ENCODE results near the gene BEAN1.

BEAN1 gene

DNA sequence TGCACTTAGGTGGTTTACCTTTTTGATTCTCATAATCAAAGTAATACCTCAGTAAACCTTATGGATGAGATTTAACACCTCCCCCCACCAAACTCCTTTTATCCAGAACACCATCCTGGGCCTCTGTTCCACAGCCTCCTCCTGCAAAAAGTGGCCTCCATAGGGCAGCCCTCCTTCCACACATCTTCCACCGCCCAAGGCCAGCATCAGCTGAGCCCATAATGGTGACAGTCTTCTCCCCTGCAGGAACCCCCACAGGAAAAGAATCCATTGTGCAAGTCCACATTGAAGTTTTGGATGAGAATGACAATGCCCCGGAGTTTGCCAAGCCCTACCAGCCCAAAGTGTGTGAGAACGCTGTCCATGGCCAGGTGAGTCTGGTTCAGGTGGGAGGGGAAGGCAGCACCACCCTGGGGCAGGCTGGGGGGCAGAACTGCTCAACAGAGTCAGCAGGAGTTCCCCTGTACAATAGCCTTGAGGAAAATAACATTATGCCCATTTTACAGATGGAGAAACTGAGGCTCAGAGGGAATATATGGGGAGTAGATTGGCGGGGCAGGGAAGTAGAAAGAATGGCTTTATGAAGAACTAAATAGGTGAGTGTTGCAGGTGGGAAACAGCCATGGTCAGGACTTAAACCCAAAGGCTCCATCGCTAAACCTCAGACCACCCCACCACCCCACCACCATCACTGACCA is 29.2 kb upstream of the BEAN1 start:
- DNase-seq: no peak

DNA sequence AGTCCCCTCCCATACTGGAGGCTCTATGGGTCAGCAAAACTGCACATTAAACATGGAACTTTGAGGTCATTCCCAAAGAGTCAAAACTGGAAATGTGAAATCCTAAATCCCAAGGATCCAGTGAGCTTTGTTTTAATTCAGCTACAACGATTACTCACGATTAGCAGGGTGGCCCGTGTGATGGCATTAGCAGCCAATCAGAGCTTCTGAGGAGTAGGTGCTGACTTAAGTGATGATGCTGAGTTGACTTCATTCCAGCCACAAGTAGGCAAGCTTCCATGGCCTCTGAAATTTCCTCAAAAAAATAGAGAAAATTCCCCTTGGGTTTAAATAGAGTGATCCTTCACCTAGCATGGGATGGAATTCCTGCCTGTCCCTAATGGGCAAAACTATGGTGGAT is 28.1 kb upstream of the BEAN1 start:
- DNase-seq: no peak

DNA sequence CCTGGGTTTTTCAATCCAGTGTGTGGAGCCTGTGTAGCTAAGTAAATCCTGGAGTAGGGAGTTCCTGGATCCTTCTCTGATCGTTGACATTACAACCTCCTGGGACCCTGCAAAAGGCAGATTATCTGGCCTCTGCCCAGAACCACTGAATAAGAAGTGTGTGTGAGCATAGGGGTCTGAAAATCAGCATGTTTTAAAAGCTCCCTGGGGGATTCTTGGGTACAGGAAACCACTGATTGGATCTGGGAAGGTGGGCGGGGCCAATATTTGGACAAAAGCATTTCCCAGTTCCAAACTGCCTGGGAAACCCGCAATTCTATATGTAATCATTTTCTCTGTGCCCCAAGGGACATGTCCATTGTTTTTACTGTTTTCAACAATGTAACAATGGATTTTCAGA is 27.2 kb upstream of the BEAN1 start:
- no peak for DNase-seq

DNA sequence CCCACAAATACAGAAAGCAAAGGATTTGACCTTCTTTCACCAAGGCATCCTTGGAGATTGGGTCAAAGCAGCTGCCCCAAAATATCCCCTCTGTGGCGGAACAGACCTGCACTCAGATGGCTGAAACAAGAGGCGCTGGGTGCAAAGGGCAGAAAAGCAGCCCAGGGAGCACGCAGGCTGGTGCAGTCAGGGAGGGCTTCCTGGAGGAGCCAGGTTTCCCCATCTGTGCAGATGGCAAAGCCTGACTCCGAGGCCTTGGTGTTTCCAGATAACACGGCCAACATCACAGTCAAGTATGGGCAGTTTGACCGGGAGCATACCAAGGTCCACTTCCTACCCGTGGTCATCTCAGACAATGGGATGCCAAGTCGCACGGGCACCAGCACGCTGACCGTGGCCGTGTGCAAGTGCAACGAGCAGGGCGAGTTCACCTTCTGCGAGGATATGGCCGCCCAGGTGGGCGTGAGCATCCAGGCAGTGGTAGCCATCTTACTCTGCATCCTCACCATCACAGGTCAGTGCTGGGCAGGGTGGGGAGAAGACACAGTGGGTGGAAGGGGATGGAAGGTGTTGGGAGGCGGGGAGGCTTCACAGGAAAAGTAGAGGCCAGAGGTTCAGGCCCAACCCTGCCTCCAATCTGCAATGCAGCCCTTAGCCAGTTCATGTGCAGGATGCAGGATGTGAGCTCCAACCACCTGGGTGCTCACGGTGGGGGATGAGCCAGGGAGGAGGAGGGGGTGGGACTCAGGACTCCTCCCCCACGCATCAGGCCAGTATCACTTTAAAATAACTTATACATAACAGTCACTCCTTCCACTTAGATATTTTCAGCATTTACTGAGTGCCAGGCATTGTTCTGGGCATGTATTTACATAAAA is 26.4 kb upstream of the BEAN1 start:
- DNase-seq: no peak

DNA sequence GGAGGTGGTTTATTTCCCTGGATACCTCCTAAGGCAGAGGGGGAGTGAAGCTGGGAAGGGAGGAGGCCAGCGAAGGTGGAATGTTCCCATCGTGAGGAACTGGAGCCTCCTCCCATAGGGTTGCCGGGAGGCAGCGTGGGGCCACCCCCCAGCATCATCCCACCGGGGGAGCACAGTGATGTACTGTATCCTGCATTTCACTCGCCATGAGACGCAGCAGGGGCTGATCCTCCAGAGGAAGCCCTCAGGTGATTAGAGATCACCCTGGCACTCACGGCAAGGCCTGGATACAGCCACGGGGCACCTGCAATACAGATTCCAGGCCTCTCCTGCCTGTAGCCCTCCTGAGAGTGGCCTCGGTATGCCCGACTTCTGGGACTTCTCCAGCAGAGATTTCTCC is 25.5 kb upstream of the BEAN1 start:
- DNase-seq: no peak

DNA sequence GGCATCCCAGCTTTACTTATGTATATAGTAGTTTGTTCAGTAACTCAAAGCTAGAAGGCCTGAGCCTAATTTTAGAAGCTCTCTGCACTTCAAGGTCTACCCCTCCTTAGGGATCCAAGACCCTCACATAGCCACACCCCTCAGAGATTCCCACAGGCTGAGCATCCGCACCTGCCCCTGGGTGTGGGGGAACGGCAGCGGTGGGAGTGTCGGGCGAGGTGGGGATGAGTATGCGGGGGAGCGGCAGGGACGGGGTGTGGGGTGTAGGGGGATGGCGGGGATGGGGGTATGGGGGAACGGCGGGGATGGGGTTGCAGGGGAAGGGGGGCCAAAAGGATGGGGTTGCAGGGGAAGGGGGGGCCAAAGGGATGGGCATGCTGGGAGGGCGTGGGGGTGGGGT is 24.9 kb upstream of the BEAN1 start:
- DNase-seq: no peak

DNA sequence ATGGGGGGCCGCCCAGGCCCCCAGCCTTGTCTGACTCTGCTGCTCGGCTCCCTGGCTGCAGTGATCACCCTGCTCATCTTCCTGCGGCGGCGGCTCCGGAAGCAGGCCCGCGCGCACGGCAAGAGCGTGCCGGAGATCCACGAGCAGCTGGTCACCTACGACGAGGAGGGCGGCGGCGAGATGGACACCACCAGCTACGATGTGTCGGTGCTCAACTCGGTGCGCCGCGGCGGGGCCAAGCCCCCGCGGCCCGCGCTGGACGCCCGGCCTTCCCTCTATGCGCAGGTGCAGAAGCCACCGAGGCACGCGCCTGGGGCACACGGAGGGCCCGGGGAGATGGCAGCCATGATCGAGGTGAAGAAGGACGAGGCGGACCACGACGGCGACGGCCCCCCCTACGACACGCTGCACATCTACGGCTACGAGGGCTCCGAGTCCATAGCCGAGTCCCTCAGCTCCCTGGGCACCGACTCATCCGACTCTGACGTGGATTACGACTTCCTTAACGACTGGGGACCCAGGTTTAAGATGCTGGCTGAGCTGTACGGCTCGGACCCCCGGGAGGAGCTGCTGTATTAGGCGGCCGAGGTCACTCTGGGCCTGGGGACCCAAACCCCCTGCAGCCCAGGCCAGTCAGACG is 24.4 kb upstream of the BEAN1 start:
- no peak for DNase-seq

DNA sequence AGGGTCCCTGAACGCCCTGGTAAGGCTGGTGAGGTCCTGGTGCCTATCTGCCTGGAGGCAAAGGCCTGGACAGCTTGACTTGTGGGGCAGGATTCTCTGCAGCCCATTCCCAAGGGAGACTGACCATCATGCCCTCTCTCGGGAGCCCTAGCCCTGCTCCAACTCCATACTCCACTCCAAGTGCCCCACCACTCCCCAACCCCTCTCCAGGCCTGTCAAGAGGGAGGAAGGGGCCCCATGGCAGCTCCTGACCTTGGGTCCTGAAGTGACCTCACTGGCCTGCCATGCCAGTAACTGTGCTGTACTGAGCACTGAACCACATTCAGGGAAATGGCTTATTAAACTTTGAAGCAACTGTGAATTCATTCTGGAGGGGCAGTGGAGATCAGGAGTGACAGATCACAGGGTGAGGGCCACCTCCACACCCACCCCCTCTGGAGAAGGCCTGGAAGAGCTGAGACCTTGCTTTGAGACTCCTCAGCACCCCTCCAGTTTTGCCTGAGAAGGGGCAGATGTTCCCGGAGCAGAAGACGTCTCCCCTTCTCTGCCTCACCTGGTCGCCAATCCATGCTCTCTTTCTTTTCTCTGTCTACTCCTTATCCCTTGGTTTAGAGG is 23.5 kb upstream of the BEAN1 start:
- no peak for DNase-seq

DNA sequence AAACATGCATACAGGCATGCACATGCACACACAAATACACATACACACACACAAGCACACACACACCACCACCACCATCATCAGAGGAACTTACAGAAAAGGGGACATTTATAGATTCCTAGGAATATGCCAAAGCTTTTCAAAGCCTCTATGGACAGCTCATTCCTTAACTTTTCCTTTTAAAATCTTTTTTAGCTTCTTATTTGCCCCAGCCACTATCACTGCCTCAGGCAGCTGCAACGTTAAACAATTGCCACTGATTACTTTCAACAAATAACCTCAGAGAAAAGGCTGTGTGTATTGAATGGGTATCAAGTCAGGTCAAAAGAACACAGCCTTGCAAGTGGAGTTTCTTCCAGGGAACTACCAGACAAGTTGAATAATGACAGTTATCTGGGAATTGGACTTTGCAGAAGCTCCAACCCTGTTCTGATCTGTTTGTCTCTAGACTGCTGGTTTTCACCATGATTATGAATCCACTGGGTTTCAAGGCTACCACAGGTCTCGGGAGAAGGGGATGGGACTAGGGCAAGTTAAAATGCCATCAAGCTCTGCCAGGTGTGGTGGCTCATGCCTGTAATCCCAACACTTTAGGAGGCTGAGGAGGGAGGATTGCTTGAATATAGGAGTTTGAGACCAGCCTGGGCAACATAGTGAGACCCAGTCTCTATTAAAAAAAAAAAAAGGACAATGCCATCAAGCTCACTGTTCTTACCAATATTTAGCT is 21.9 kb upstream of the BEAN1 start:
- no peak for DNase-seq

DNA sequence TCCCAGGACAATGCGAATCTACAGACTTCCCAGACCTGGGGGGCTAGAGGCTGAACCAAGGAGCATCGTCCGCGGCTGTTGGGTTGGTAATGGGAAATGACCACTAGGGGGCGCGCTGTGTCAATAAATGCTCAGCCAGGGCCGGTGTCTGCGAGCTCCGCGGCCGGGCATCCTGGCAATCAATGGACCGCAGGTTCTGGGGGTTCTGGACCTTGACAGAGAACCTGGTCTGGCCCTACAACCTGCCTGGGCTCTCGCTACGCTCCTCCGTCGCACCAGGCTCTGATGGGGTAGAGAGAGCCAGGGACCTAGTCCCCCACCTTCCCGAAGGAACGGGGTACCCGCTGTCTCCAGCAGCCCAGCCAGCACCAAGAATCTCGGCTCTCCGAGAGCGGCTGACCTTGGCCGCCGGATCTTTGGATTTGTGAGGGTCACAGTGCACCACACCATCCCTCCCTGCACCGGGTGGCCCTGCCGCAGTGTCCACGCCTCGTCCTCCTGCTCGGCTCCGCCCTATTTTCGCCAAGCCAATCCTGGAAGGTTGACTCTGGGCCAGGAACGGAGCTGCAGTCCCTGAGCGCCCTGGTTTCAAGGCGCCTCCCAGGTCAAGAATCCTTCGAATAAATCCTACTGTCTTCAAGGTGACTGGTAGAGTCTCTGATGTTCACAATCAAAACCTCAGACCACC is 20.4 kb upstream of the BEAN1 start:
- peak; percentile 12 to 67 for DNase-seq

DNA sequence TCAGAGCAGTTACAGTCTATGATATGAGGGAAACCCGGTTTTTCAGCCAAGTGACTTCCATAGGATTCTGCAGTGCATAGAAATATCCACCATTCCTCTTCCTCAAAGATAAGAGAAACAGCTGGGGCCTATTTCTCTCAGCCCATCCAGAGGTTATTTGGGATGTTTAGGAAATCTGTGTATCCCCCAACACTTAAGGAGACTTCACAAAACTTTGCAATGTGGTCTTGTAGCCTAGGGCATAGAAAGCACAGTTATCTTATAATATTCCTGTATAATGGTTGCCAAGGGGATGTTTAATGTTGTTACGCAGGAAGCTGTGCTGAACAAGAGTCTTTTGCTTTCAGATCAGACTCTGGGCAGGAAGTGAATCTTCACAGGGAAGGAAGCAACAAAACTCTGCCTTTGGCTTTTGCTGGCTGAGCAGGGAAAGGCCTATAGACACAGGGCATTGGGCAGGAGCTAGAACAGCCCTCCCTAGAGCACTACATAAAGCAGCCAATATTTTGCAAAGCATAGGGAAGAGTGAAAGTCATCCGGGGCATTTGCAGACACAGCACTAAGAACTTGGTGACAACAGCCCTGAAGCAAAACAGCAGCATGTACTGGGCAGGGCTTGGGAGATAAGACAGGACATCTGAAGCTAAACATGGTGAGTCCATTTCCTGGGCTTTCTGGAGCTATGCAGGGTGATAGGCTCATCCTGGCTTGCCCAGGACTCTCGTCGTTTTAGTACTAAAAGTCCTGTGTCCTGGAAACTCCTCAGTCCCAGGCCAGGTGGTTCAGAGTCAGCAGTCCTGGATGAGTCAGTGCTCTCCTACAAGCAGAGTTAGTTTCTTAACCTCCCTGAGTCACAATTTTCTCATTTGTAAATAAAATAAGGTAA is 18.7 kb upstream of the BEAN1 start:
- DNase-seq: no peak

DNA sequence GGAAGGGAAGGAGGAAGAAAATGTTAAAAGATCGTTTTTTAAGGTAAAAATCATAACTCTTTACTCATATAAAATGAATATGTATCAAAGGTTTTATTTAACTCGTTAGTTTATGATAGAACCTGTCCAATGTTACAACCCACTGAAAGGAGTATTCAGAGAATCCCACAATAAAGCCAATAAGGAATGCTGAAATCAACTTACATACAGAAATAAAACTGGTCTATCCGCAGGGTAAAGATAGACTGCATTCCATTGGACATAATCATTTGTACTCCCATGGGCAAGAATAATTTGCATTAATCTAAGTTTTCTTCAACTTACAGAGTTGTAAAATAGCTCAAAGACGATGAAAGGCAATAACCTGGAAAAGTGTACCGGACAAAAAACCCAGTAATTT is 17.9 kb upstream of the BEAN1 start:
- DNase-seq: no peak

DNA sequence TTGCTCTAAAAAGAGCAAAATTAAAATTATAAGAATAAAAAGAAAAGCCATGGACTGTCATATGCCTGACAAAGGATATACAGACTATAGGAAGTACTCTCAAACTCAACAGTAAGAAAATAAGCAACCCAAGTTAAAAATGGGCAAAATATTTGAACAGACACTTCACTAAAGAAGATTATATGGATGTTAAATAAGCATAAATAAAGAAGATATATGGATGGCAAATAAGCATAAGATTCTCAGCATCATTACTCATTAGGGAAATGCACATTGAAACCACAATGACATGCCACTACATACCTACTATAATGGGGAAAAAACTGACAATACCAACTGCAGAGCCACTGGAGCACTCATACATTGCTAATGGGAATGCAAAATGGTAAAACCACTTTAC is 14.9 kb upstream of the BEAN1 start:
- DNase-seq: no peak

DNA sequence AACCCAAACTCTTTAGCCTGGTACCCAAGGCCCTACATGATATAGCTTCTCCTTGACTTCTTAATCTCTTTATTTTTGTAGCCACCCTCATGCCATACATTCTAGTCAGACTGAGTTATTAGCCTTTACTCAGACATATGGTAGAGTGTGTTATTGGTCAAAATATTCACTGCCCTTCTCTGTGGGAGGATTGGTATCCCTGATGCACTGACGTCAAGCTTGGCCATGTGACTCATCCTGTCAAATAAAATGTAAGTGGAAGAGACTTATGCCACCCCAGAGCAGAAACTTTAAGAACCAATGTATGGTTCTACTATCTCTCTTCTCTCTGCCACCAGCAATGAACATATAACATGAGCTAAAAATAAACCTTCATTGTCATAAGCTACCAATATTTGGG is 12.2 kb upstream of the BEAN1 start:
- no peak for DNase-seq

DNA sequence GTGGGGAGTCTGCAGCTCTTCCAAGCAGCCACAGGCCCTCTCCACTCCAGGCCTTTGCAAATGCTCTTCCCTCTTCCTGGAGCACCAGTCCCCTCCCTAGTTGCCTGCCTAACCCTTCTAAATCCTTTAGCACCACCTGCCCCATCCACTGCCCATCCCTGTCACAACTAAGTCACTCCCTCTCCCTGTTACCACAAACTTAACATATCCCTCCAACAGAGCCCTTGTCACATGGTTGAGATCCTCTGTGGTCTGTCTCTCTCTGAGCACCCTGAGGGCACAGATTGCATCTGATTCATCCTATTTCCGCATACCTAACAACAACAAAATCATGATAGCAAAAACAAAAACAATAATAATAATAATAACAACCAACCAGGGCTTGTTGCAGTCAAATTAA is 11.0 kb upstream of the BEAN1 start:
- no peak for DNase-seq

DNA sequence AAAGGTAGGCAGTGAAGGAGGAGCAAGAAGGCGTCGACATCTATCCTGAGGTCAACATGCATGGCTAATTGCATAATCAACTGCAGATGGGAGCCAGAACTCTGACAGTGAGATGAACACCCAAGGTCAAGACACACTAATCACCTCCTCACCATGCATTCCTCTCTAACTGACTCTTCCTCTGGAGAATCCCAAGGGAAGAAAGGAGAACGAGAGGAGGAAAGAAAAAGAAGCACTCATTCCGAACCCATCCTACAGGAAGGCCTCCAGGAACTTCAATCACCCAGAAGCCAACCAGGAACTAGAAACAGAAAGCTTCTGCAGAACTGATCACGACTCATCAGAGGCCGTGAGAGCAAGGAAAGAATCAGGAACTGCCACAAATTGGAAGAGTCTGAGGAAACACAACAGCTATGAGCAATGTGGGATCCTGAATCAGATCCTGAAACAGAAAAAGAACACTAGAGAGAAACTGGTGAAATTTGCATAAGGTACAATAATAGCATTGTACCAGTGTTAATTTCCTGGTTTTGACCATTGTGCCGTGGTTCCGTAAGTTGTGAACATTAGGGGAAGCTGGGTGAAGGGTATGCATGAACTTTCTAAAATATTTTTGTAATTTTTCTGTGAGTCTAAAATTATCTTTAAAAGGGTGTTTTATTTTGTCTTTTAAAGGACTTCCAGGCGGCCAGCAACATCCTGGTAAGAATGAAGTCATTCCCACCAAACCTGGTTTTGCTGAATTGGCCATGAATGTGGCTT is 10.0 kb upstream of the BEAN1 start:
- DNase-seq: no peak

DNA sequence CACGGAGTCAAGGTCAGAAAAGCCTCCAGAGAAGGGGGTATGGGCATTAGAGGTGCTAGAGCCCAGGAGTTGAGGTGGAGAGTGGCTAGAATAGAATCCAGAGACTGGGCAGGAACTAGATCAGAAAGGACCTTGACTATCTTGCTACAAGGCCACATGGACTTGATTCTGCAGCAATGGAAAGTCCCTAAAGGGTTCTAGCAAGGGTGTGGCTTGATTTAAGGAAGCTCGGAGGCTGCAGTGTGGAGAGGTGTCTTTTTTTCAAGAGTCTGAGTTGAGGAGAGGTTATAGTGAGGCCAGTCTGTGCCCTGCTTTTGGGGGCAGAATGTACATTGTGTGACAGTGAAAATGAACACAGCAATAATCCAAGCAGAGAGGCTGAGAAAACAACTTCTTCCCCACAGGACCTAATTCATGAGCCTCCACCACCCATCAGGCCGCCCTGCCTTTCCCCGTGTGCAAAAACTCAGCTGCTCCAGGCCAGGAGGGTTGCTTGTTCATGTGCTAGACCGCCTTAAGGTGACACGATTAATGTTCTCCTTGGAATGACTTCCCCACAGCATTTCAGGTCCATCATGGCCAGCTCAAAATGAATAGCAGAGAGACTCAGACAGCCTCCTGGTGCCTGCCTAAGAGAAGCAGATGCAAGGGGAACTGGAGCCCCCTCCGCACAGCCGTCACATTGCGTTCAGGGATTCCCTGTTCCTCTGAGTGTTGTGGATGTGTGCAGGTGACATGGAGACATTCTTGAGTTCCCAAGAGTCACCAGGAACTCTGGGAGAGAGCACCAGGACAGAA is 8.7 kb upstream of the BEAN1 start:
- DNase-seq: no peak

DNA sequence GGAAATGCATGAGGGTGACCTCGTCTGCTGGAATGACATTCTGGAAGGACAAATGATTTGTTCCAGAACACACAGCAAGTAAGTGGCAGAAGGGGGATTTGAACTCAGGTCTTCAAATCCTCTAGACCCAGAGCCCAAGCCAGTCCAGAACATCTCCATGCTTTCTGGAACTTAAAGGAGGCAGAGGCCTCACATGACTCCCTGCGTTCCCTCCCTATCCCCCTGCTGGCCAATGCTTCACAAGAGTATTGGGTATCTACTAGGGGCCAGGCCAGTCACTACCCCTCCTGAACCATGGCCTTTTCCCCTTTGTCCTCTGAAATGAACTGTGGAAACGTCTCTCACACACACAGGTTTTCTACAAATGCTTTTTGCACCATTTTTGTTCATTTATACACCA is 7.6 kb upstream of the BEAN1 start:
- DNase-seq: no peak

DNA sequence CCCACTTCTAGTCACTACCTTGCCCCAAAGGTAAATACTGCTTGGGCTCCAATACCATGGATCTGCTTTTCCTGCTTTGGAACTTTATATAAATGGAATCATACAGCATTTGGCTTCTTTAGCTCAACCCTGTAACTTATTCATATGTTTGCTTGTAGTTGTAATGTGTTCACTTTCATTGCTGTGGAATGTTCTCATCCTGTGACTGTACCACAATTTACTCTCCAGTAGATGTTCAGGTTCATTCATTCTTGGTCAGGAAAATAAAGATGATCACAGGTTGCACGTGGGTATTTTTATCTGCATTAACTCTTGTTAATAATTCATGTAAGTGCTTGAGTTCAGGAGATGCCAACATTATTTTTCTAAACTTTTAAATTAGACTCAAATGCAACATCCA is 6.7 kb upstream of the BEAN1 start:
- no peak for DNase-seq

DNA sequence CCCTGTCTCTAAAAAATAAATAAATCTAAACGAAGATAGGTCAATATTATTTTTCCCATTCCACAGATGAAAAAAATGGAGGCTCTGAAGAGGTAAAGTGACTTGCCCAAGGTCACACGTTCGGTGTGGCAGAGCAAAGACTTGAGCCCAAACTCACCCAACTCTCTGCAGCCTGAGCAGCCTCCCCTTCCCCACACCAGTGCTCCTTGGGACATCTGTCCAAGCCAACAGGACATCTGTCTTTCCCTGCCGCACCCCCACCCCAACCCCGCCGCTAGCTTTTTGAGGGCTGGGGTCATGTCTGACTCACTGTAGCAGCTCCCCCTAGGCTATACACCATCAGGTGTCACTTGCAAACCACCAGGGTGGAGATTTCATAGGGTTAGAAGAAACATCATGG is 5.2 kb upstream of the BEAN1 start:
- no peak for DNase-seq
